BLaER1 treated with 17β-estradiol and CSF1 and Interleukin-3, amounts not matched to agents 10 nM and 100 nM (cell line): ENCODE results near the gene EFL1.

Source experiments
- H3K27ac ChIP-seq, 11 experiments: shearing (Covaris generic); formaldehyde crosslinking; 2 replicates each; pipeline ENCODE4 v1.8.1; 2022
- H3K27me3 ChIP-seq, 11 experiments: shearing (Covaris generic); formaldehyde crosslinking; 2 replicates each; pipeline ENCODE4 v1.8.1; 2022
- H3K36me3 ChIP-seq, 11 experiments: shearing (Covaris generic); formaldehyde crosslinking; 2 replicates each; pipeline ENCODE4 v1.8.1; 2022
- H3K4me1 ChIP-seq, 10 experiments: shearing (Covaris generic); formaldehyde crosslinking; 2 replicates each; pipeline ENCODE4 v1.8.1; 2022
- H3K4me2 ChIP-seq, 11 experiments: shearing (Covaris generic); formaldehyde crosslinking; 2 replicates each; pipeline ENCODE4 v1.8.1; 2022
- H3K4me3 ChIP-seq, 10 experiments: shearing (Covaris generic); formaldehyde crosslinking; 2 replicates each; pipeline ENCODE4 v1.8.1; 2022
- H3K9ac ChIP-seq, 11 experiments: shearing (Covaris generic); formaldehyde crosslinking; 2 replicates each; pipeline ENCODE4 v1.8.1; 2022
- H3K9me3 ChIP-seq, 11 experiments: shearing (Covaris generic); formaldehyde crosslinking; replicated peaks in 1 of 11; 2 replicates each; pipeline ENCODE4 v1.8.1; 2022
- H4K20me1 ChIP-seq, 11 experiments: shearing (Covaris generic); formaldehyde crosslinking; 2 replicates each; pipeline ENCODE4 v1.8.1; 2022
- Cebpa-rat ChIP-seq, 11 experiments: shearing (Covaris generic); IDR thresholded peaks; 2 replicates each; pipeline ENCODE4 v1.8.1; 2022

EFL1 gene

DNA sequence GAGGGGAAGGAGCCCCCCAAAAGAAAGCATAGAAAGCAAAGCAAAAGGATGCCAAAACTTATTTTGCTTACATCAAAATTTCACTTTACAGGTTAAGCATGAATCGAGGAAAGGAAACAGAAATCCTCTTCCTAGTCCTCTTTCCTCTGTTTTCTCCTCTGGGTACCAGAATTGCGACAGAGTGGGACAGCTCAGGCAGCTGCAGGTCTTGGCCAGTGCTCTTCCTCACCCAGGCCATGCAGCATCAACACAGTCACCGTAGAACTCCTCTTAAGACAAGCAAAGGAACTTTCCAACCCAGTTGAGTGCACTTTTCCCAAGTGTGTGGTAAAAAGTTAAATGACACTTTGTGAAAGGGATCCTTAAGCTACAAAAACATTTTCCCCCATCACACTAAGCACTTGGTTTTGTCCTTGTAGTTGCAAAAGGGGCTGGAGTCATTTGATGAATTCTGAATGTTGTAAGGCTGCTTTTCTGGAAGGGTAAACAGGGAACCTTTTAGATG lies 170.8 kb downstream of the EFL1 start:
- Histone ChIP-seq H3K27ac (no peak overlapping the region), H3K36me3 (no peaks in the 10 kb centered on the region), H3K4me1 (no peaks in the 10 kb centered on the region), H3K4me3 (no peak overlapping the region), H3K27me3 (no peaks in the 10 kb centered on the region), H4K20me1 (no peaks in the 10 kb centered on the region), H3K9ac (no peak overlapping the region), H3K4me2 (no peak overlapping the region), H3K9me3 (no peaks in the 10 kb centered on the region)
- TF ChIP-seq Cebpa-rat (IDR thresholded peaks at IDR 0.05) = no peak

DNA sequence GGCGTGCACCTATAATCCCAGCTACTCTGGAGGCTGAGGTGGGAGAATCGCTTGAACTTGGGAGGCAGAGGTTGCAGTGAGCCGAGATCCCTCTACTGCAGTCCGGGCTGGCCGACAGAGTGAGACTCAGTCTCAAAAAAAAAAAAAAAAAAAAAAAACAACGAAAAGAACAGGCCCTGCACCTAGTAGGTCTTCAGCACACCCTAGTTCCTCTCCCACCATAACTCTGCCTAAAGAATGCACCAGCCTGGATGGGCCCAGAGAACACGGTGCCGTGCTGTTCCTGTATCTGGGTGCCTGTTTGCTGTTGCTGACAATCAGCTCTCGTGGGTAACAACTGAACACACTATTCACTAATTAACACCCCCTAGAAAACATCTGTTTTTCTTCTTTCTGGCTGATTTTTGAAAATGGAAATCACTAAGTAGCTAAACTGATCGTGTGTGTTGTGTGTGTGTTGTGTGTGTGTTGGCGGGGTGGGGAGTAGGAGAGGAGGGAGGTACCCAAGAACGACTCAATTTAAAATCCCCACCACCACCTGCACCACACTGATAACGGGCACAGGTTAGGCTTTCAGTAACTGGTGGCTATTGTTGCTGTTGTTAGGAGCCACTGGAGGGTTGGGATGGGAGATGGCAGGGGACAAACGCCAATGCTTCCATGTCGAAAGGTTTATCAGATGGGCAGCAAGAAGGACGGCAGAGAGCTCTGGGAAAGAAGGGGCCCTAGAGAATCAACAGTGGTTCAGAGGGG lies 176.1 kb downstream of the EFL1 start:
- H4K20me1 ChIP-seq = no peaks in the 10 kb centered on the region
- no peaks in the 10 kb centered on the region for H3K36me3 ChIP-seq
- H3K4me3 ChIP-seq = no peak overlapping the region
- TF ChIP-seq Cebpa-rat (IDR thresholded peaks at IDR 0.05) = no peak
- no peak overlapping the region for H3K4me2 ChIP-seq
- no peaks in the 10 kb centered on the region for H3K9me3 ChIP-seq
- no peak overlapping the region for H3K27ac ChIP-seq
- no peaks in the 10 kb centered on the region for H3K4me1 ChIP-seq
- H3K9ac ChIP-seq = no peak overlapping the region
- no peaks in the 10 kb centered on the region for H3K27me3 ChIP-seq

DNA sequence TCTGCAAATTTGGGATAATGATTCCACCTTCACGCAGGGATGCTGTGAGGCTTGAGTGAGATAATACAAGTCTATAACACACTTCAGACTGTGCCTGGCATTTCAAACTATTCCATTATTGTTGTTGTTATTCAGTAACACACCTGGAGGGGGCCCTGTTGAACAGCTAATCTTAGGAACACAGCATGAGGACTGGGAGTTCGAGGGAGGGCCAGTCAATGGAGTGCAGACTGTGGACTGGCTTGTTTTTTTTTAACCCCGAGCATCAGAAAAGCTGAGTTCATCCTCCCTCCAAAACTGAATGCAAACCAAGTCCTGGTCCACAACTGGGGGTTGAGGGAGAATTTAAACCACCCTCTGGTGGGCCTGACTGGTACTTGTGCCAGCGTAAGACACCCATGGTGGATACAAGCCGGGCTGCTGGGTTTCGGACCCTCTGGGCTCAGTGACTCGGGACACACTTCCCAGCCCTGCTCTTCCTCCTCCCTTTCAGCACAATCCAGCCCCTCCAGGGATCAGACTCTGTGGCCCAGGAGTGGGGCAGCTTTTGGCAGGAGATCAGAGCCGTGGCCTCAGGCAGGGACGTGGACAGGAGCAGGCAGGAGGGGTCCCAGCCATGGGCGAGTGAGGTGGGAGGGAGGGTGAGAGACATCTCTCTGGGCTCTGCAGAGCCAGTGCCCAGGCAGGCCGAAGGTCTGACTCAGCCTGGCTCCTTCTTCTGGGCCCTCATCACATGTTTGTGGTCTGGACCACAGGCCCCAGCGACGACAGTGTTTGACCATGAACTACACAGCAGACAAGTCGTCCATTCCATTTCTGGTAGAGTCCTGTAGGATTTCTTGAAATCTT lies 180.4 kb downstream of the EFL1 start:
- Histone ChIP-seq H3K4me1 (no peaks in the 10 kb centered on the region), H3K9me3 (no peaks in the 10 kb centered on the region), H3K4me2 (no peak overlapping the region), H3K27me3 (no peaks in the 10 kb centered on the region), H3K36me3 (no peaks in the 10 kb centered on the region), H3K27ac (no peak overlapping the region), H3K4me3 (no peak overlapping the region), H4K20me1 (no peaks in the 10 kb centered on the region), H3K9ac (no peak overlapping the region)
- TF ChIP-seq Cebpa-rat (IDR thresholded peaks at IDR 0.05) = no peak

DNA sequence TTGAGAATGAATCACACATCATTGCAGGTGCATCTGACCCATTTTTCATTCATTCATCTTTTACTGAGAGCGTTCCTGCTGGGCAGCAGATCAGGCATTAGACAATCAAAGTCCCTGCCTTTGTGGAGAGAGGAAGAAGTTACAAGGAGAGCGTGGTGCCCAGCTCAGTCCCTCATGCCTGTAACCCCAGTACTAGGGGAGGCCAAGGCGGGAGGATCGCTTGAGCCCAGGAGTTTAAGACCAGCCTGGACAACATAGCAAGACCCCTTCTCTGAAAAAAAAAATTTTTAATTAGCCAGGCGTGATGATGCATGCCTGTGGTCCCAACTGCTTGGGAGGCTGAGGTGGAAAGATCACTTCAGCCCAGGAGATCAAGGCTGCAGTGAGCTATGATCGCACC lies 181.8 kb downstream of the EFL1 start:
- Histone ChIP-seq H3K4me3 (no peak overlapping the region), H3K4me2 (no peak overlapping the region), H3K9ac (no peak overlapping the region), H4K20me1 (no peaks in the 10 kb centered on the region), H3K36me3 (no peaks in the 10 kb centered on the region), H3K27ac (no peak overlapping the region), H3K9me3 (no peaks in the 10 kb centered on the region), H3K4me1 (no peaks in the 10 kb centered on the region), H3K27me3 (no peaks in the 10 kb centered on the region)
- no peak for TF ChIP-seq Cebpa-rat (IDR thresholded peaks at IDR 0.05)
